ENCODE results near the gene ATXN2. TPM values are rescaled to one million over a fixed set of nuclear protein-coding genes. Genes with fewer than 3 reads are reported as not detected.

The ATXN2 gene
- total RNA-seq, 1 experiment from 2014 or later = 56.3 TPM

DNA sequence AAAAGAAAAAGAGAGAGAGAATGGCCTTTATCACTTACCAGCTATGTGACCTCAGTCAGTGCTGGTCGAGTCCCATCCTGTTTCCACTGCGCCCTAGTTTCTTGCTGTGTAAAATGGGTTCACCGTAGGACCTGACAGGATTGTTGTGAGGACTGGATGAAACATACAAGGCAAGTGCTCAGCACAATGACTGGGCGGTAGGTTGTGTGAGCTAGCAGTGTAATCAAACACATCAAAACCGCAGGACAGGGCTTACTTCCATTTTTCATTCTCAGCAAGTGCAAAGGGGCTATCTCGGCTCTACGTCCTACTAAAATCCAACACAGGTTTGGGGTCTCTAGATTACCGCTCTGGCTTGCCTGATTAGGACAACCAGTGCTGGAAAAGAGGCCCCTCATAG, 36.4 kb upstream of the ATXN2 start (continued):
- TF ChIP-seq, protein P1, sequence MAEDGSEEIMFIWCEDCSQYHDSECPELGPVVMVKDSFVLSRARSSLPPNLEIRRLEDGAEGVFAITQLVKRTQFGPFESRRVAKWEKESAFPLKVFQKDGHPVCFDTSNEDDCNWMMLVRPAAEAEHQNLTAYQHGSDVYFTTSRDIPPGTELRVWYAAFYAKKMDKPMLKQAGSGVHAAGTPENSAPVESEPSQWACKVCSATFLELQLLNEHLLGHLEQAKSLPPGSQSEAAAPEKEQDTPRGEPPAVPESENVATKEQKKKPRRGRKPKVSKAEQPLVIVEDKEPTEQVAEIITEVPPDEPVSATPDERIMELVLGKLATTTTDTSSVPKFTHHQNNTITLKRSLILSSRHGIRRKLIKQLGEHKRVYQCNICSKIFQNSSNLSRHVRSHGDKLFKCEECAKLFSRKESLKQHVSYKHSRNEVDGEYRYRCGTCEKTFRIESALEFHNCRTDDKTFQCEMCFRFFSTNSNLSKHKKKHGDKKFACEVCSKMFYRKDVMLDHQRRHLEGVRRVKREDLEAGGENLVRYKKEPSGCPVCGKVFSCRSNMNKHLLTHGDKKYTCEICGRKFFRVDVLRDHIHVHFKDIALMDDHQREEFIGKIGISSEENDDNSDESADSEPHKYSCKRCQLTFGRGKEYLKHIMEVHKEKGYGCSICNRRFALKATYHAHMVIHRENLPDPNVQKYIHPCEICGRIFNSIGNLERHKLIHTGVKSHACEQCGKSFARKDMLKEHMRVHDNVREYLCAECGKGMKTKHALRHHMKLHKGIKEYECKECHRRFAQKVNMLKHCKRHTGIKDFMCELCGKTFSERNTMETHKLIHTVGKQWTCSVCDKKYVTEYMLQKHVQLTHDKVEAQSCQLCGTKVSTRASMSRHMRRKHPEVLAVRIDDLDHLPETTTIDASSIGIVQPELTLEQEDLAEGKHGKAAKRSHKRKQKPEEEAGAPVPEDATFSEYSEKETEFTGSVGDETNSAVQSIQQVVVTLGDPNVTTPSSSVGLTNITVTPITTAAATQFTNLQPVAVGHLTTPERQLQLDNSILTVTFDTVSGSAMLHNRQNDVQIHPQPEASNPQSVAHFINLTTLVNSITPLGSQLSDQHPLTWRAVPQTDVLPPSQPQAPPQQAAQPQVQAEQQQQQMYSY (CRISPR knock-in tag; IDR thresholded peaks at IDR 0.05) = no peak
- TF ChIP-seq, protein P2, sequence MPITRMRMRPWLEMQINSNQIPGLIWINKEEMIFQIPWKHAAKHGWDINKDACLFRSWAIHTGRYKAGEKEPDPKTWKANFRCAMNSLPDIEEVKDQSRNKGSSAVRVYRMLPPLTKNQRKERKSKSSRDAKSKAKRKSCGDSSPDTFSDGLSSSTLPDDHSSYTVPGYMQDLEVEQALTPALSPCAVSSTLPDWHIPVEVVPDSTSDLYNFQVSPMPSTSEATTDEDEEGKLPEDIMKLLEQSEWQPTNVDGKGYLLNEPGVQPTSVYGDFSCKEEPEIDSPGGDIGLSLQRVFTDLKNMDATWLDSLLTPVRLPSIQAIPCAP (CRISPR knock-in tag; IDR thresholded peaks at IDR 0.05) = no peak
- no peak for TF ChIP-seq MYBL2 (CRISPR knock-in tag; IDR thresholded peaks at IDR 0.05)
- TF ChIP-seq ZNF396 (CRISPR knock-in tag; IDR thresholded peaks at IDR 0.05; ENCODE audit: borderline replicate concordance) = no peak
- TF ChIP-seq NFATC4 (CRISPR knock-in tag; IDR thresholded peaks at IDR 0.05) = no peak
- TF ChIP-seq, protein P3, sequence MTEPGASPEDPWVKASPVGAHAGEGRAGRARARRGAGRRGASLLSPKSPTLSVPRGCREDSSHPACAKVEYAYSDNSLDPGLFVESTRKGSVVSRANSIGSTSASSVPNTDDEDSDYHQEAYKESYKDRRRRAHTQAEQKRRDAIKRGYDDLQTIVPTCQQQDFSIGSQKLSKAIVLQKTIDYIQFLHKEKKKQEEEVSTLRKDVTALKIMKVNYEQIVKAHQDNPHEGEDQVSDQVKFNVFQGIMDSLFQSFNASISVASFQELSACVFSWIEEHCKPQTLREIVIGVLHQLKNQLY (CRISPR knock-in tag; IDR thresholded peaks at IDR 0.05) = no peak
- TF ChIP-seq, protein P4, sequence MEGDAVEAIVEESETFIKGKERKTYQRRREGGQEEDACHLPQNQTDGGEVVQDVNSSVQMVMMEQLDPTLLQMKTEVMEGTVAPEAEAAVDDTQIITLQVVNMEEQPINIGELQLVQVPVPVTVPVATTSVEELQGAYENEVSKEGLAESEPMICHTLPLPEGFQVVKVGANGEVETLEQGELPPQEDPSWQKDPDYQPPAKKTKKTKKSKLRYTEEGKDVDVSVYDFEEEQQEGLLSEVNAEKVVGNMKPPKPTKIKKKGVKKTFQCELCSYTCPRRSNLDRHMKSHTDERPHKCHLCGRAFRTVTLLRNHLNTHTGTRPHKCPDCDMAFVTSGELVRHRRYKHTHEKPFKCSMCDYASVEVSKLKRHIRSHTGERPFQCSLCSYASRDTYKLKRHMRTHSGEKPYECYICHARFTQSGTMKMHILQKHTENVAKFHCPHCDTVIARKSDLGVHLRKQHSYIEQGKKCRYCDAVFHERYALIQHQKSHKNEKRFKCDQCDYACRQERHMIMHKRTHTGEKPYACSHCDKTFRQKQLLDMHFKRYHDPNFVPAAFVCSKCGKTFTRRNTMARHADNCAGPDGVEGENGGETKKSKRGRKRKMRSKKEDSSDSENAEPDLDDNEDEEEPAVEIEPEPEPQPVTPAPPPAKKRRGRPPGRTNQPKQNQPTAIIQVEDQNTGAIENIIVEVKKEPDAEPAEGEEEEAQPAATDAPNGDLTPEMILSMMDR (IDR thresholded peaks at IDR 0.05) = no peak

DNA sequence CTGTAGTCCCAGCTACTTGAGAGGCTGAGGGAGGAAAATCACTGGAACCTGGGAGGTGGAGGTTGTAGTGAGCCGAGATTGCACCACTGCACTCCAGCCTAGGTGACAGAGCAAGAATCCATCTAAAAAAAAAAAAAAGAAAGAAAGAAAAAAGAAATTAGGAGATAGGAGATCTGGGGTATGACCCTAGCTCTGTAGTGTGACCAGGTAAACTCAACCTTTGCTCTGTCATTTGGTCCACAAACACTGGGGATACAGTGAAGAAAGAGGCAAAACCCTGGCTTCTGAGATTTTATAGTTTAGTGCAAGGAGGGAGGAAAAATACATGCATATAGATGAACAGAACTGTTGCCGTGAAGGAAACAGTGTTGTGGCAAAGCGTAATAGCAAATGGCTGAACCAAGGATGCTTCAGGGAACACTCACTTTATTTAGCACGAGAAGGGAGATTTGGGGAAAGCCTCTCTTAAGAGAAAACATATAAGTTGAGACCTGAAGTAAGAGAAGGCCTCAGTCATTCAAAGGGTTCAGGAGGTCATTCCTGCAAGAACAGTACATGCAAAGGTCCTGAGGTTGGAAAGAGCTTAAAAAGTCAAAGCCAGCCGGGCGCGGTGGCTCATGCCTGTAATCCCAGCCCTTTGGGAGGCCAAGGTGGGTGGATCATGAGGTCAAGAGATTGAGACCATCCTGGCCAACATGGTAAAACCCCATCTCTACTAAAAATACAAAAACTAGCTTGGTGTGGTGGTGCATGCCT, 29.6 kb upstream of the ATXN2 start:
- Mint-ChIP-seq H3K36me3 (no peaks in the 10 kb centered on the region), H3K9me3 (no peaks in the 10 kb centered on the region), H3K4me3 (no peak overlapping the region), H3K27me3 (ENCODE audit: low read depth) (no peaks in the 10 kb centered on the region), H3K4me1 (peaks cover 2% of the 10 kb centered on the region), H3K27ac (no peak overlapping the region)
- ATAC-seq (no peak), DNase-seq (ENCODE audit: low spot score) (no peak)
- no peak for TF ChIP-seq JAZF1 (CRISPR knock-in tag; IDR thresholded peaks at IDR 0.05)
- TF ChIP-seq RORB (CRISPR knock-in tag; IDR thresholded peaks at IDR 0.05) = no peak
- TF ChIP-seq, protein P5, sequence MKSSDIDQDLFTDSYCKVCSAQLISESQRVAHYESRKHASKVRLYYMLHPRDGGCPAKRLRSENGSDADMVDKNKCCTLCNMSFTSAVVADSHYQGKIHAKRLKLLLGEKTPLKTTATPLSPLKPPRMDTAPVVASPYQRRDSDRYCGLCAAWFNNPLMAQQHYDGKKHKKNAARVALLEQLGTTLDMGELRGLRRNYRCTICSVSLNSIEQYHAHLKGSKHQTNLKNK (CRISPR knock-in tag; IDR thresholded peaks at IDR 0.05) = no peak
- TF ChIP-seq, protein P6, sequence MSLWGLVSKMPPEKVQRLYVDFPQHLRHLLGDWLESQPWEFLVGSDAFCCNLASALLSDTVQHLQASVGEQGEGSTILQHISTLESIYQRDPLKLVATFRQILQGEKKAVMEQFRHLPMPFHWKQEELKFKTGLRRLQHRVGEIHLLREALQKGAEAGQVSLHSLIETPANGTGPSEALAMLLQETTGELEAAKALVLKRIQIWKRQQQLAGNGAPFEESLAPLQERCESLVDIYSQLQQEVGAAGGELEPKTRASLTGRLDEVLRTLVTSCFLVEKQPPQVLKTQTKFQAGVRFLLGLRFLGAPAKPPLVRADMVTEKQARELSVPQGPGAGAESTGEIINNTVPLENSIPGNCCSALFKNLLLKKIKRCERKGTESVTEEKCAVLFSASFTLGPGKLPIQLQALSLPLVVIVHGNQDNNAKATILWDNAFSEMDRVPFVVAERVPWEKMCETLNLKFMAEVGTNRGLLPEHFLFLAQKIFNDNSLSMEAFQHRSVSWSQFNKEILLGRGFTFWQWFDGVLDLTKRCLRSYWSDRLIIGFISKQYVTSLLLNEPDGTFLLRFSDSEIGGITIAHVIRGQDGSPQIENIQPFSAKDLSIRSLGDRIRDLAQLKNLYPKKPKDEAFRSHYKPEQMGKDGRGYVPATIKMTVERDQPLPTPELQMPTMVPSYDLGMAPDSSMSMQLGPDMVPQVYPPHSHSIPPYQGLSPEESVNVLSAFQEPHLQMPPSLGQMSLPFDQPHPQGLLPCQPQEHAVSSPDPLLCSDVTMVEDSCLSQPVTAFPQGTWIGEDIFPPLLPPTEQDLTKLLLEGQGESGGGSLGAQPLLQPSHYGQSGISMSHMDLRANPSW (CRISPR knock-in tag; conservative IDR thresholded peaks at IDR 0.05; ENCODE audit: low read depth) = no peak
- TF ChIP-seq JUN (CRISPR knock-in tag; IDR thresholded peaks at IDR 0.05) = no peak
- TF ChIP-seq, protein P7, sequence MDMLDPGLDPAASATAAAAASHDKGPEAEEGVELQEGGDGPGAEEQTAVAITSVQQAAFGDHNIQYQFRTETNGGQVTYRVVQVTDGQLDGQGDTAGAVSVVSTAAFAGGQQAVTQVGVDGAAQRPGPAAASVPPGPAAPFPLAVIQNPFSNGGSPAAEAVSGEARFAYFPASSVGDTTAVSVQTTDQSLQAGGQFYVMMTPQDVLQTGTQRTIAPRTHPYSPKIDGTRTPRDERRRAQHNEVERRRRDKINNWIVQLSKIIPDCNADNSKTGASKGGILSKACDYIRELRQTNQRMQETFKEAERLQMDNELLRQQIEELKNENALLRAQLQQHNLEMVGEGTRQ (CRISPR knock-in tag; IDR thresholded peaks at IDR 0.05) = no peak
- no peak for TF ChIP-seq IRF2 (CRISPR knock-in tag; IDR thresholded peaks at IDR 0.05; ENCODE audit: borderline replicate concordance, low read depth)
- TF ChIP-seq ZNF396 (CRISPR knock-in tag; IDR thresholded peaks at IDR 0.05; ENCODE audit: borderline replicate concordance) = no peak
- no peak for TF ChIP-seq EMX1 (CRISPR knock-in tag; IDR thresholded peaks at IDR 0.05)
- TF ChIP-seq MYBL2 (CRISPR knock-in tag; IDR thresholded peaks at IDR 0.05) = no peak
- TF ChIP-seq TEAD4 (CRISPR knock-in tag; IDR thresholded peaks at IDR 0.05) = no peak
- TF ChIP-seq, protein P8, sequence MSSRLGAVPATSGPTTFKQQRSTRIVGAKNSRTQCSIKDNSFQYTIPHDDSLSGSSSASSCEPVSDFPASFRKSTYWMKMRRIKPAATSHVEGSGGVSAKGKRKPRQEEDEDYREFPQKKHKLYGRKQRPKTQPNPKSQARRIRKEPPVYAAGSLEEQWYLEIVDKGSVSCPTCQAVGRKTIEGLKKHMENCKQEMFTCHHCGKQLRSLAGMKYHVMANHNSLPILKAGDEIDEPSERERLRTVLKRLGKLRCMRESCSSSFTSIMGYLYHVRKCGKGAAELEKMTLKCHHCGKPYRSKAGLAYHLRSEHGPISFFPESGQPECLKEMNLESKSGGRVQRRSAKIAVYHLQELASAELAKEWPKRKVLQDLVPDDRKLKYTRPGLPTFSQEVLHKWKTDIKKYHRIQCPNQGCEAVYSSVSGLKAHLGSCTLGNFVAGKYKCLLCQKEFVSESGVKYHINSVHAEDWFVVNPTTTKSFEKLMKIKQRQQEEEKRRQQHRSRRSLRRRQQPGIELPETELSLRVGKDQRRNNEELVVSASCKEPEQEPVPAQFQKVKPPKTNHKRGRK (CRISPR knock-in tag; IDR thresholded peaks at IDR 0.05; ENCODE audit: borderline replicate concordance) = no peak
- no peak for TF ChIP-seq ZNF232 (CRISPR knock-in tag; IDR thresholded peaks at IDR 0.05)
- POLR2A ChIA-PET = interaction anchor here (0.5 to 0.7 kb wide), 2 partner anchors 48 to 167 kb away, joined by 6 read pairs; no protein-coding TSS in a partner anchor
- CTCF ChIA-PET = interaction anchor here (0.7 to 1.1 kb wide), 2 partner anchors 57 to 177 kb away, joined by 3 to 5 read pairs; partner anchors contain the start of genes ACAD10 and BRAP

Data from WTC11 (cell line).